GM21717 (cell line): ENCODE data around the gene RPS6KB2.
"Not testable (repeated sequence)": the region's sequence is repeated elsewhere in the genome, so short reads cannot be mapped to it uniquely, and the experiment has no call there.

Source experiments
- ATAC-seq: cut with Tn5 transposase; IDR thresholded peaks from one replicate; pipeline ENCODE4 v1.9.1; 2021; ENCODE audit warnings: mild to moderate bottlenecking, moderate library complexity; ENCODE audit not compliant: unreplicated experiment

The RPS6KB2 gene

GRCh38 chr11:67465189-67465510, 36.9 kb downstream of the RPS6KB2 start:
- no peak for ATAC-seq

GRCh38 chr11:67465530-67465929, 37.2 kb downstream of the RPS6KB2 start:
- not testable (repeated sequence) for ATAC-seq

- no peak for ATAC-seq
These were observed 38.1 kb downstream of the RPS6KB2 start for GRCh38 chr11:67466367-67466766.

- ATAC-seq, result no peak
These were observed 38.9 kb downstream of the RPS6KB2 start for GRCh38 chr11:67466962-67467771.

DNA sequence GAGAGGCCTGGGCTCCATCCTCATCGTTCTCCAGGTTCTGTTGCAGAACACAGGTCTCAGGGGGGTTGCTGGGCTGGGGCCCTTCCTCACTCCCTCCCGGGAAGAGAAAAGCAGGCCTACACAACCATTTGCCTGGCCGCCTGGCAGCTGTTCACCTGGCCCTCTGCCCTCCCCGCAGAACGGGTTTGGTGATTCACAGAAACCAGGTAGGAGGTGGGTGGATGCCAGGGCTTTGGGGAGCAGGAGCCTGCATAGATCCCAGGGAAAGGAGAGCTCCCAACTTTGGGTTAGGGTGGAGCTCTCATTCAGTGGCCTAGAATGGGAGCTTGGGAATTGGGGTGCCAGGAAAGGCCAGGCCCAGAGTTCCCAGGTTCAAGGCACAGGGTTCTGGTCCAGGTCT, 39.8 kb downstream of the RPS6KB2 start:
- ATAC-seq, result no peak

GRCh38 chr11:67468456-67468758, 40.1 kb downstream of the RPS6KB2 start:
- no peak for ATAC-seq

GRCh38 chr11:67468759-67469507, 40.6 kb downstream of the RPS6KB2 start, which contains the start of gene TMEM134:
Gene TMEM134 (minus strand): TSS chr11:67469251. CDS start chr11:67469192, 59 bp downstream.
- ATAC-seq, result peak; percentile 65

DNA sequence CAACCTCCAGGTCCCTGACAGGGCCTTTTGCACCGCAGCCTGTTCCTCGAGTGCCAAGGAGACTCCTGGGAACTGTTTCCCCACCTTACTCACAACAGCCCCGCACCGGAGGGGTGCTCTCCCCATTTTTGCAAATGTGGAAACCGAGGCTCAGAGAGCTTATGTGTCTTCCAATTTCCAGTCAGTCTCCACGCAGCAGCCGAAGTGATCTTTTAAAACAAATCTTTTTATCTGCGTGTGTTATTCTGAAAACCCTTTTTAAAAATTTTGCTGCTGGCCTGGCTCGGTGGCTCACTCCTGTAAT, 41.2 kb downstream of the RPS6KB2 start:
- ATAC-seq, result no peak

DNA sequence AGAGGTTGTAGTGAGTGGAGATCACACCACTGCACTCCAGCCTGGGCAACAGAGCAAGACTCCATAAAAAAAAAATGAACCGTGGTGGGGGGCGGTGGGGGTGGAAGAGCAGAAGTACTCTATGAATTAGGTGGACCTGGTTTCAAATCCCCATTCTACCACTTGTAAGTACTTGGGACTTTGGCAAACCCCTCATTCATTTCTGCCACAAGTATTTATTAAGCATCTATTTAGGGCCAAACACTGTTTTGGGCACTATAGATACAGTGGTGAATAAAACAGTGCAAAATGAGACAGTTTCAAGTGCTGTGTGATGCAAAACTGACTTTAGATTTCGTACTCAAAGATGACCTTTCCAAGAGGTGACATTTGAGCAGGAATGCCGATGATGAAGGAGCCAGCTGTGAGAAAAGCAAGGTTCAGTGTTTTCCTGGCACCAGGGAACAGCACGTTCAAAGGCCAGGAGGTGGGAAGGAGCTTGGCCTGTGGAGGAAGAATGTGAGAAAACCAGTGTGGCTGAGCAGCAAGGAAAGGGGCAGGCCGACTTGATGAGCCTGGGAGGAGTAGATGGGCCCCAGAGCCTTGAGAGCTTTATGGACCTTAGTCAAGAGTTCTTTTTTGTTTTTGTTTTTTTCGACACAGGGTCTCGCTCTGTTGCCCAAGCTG, 42.2 kb downstream of the RPS6KB2 start:
- ATAC-seq, result no peak

DNA sequence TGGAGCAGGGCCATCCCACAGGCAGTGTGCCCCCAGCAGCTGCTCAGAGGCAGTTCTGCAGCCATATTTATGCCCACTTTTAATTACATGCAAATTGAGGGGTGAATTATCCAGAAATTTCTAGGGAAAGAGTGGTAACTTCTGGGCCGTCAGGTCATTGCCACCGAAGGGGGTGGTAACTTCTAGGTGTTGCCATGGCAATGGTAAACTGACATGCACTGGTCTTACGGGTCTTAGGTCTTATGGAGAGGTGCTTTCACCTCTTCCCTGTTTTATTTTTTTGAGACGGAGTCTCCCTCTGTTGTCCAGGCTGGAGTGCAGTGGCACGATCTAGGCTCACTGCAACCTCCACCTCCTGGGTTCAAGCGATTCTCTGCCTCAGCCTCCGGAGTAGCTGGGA, 44.6 kb downstream of the RPS6KB2 start:
- no peak for ATAC-seq

DNA sequence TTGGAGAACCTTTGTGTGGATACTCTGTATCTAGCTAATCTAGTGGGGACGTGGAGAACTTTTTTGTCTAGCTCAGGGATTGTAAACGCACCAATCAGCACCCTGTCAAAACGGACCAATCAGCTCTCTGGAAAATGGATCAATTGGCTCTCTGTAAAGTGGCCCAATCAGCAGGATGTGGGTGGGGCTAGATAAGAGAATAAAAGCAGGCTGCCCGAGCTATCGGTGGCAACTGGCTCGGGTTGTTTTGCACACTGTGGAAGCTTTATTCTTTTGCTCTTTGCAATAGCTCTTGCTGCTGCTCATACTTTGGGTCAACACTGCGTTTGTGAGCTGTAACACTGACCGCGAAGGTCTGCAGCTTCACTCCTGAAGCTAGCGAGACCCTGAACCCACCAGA, 48.4 kb downstream of the RPS6KB2 start:
- ATAC-seq, result not testable (repeated sequence)

GRCh38 chr11:67477344-67478050, 49.2 kb downstream of the RPS6KB2 start:
- not testable (repeated sequence) for ATAC-seq

- ATAC-seq, result no peak
These were observed 54.1 kb downstream of the RPS6KB2 start for GRCh38 chr11:67482275-67482826.

GRCh38 chr11:67482827-67483798, 54.8 kb downstream of the RPS6KB2 start, which contains the start of gene AIP:
Gene AIP (plus strand): TSS chr11:67483026. CDS start chr11:67483159, 133 bp downstream.
- ATAC-seq, result peak; percentile 51

- ATAC-seq, result no peak
These were observed 55.8 kb downstream of the RPS6KB2 start for GRCh38 chr11:67483831-67484665.

GRCh38 chr11:67484847-67485311, 56.6 kb downstream of the RPS6KB2 start:
- no peak for ATAC-seq
